GM18508 (cell line): ENCODE results near the gene HCN3.
"Not testable (repeated sequence)": the region's sequence is repeated elsewhere in the genome, so short reads cannot be mapped to it uniquely, and the experiment has no call there.

Source experiments
- ATAC-seq: cut with Tn5 transposase; IDR thresholded peaks from one replicate; pipeline ENCODE4 v1.9.1; 2021; ENCODE audit warnings: moderate number of reproducible peaks; ENCODE audit not compliant: insufficient read depth, unreplicated experiment

The HCN3 gene

DNA sequence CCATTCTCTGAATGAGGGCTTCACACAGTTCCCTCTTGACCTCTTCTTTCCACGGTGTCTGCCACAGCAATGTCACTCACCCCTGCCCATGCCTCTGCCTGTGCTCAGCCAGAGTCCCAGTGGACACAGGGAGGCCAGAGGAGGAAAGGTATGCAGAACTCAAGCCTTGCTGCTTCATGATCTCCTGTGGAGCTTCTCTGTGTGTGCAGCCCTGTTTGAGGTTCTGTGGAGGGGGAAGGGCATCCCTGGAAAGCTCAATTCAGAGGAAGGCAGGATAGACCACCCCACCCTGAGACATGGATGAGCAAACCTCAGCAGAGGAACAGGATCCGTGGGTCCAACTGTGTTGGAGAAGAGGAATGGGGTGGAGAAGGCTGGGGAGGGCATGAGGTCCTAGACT lies 2.0 kb downstream of the HCN3 start:
- ATAC-seq, result no peak

GRCh38 chr1:155282488-155283091 lies 5.3 kb downstream of the HCN3 start:
- no peak for ATAC-seq

DNA sequence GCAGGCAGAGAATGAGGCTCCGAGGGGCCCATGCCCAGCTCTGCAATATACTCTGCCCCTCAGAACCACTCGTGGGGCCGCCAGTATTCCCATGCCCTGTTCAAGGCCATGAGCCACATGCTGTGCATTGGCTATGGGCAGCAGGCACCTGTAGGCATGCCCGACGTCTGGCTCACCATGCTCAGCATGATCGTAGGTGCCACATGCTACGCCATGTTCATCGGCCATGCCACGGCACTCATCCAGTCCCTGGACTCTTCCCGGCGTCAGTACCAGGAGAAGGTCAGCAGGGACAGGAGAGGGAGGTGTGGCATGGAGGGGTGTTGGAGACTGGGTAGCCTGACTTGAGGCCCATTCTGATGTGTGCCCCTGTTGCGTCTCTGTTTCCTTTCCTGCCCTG lies 7.2 kb downstream of the HCN3 start:
- no peak for ATAC-seq

DNA sequence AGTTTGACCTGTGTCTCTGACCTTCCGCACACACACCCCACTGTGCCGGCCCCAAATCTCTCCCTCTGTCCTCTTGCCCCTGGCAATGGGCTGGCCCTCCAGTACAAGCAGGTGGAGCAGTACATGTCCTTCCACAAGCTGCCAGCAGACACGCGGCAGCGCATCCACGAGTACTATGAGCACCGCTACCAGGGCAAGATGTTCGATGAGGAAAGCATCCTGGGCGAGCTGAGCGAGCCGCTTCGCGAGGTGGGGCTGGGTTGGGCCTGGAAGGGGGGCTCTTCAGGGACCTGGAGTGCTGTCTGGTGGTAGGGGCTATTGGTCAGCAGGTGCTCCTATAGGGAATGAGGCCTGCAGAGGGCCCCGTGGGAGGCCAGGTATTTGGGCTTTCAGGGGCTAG lies 7.8 kb downstream of the HCN3 start:
- no peak for ATAC-seq

- no peak for ATAC-seq
Measured at GRCh38 chr1:155285631-155286044, 8.4 kb downstream of the HCN3 start.

DNA sequence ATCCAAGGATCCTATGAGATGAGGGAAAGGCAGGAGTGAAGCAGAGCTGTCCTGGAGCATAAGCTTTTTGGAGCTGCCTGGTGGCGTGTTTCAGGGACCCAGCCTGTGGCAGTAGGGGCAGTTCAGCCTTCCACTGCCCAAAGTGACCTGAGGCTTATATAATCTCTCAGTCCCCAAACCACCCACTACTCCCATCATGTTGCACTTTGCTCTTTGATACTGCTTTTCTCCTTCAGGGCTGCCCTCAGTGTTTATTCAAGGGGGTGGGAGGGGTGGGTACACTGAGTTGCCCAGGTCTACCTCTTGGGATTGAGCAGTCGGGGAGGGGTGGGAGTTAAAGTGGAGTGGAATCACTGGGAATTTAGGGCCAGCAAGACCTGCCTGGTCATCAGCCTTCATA lies 9.3 kb downstream of the HCN3 start:
- no peak for ATAC-seq

- no peak for ATAC-seq
Measured at GRCh38 chr1:155287987-155288543, 10.8 kb downstream of the HCN3 start.

- ATAC-seq, result not testable (repeated sequence)
Measured at GRCh38 chr1:155291006-155291405, 13.7 kb downstream of the HCN3 start.

DNA sequence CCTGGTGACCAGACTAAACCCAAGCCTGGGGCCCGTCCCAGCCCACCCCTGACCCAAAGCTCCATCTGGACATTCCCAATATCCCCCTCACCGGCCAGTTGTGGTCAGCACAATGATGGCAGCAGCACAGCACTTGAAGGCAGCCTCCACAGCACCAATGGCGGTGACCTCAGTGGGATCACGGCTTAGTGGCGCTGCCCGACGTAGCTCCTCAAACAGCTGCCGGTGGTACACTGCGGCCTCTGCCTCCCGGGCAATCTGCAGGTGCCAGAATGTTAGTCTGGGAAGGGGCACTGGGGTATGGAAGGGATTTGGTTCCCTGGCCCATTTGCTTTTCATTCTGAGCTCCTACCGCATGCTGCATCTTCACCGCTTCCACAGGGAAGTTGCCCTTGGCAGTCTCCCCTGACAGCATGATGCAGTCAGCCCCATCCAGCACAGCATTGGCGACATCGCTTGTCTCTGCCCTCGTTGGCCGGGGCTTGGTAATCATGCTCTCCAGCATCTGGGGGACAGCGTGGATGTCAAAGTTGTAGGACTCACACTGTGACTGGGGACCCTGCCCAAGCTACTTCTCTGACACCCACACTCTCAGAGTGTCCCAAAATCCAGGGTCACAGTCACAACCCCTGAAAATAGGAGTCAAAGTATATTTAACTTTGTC lies 16.0 kb downstream of the HCN3 start:
- ATAC-seq, result no peak

DNA sequence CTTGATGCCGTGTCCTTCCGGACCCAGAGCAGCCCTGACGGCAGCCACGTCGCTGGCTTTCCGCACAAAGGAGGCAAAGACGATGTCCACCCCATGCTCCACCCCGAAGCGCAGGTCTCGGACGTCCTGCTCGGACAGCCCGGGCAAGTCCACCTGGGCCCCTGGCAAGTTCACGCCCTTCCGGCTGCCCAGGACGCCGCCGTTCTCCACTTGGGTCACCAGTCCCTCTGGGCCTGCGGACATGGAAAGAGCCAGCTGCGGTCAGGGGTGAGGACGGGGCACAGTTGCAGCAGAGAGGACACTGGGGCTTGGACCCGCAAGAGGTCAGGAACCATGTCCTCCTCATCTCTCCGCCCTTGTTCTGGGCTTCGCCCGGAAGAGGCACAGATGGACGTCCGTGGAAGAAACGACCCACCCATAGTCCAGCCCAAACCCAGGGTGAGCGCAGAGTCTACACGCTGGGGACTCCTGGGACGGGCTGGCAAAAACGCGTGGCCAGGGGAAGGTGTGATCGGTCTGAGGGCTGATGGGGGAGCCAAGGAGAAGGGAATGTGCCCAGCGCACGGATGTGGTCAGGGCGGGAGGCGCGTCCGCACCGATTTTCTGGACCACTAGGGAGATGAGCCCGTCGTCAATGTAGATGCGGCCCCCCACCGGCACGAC lies 17.4 kb downstream of the HCN3 start:
- ATAC-seq, result no peak

- no peak for ATAC-seq
Measured at GRCh38 chr1:155295183-155295941, 18.1 kb downstream of the HCN3 start.

- ATAC-seq, result no peak
Measured at GRCh38 chr1:155295942-155296267, 18.6 kb downstream of the HCN3 start.

DNA sequence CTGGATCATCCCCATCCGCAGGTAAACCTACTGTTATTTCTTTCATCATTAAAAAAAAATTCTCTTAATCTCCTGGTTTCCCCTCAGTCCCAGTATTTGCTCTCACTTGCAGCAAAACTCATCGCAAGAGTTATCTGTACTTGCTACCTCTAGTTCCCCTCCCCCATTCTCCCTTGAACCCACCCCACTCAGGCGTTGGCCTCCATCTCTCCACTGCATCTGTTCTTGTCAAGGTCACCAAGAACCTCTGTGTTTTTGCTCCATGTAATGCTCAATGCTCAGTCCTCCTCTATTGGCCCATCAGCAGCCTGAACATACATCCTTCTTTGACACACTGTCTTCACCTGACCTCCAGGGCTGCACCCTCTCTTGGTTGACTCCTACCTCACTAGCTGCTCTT lies 19.4 kb downstream of the HCN3 start:
- ATAC-seq, result no peak

GRCh38 chr1:155297384-155297783 lies 20.1 kb downstream of the HCN3 start:
- no peak for ATAC-seq

DNA sequence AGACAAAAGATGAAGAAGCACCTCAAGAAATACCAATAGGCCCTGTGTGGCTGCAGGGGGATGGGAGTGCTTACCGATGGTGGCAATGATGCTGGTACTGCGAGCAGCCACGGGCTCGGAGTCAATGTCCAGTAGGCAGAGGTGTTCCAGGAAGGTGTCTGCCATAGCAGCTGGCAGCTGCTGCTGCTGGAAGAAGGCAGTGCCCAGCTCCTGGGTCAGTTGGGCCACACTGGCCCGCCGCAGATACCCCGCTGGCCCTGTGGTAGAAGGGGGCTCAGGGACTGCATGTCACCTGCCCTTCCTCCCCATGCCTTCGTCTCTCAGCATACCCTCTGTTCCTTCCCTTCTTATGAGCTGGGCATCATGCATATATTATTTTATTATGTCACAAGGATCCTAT lies 22.8 kb downstream of the HCN3 start:
- ATAC-seq, result no peak

DNA sequence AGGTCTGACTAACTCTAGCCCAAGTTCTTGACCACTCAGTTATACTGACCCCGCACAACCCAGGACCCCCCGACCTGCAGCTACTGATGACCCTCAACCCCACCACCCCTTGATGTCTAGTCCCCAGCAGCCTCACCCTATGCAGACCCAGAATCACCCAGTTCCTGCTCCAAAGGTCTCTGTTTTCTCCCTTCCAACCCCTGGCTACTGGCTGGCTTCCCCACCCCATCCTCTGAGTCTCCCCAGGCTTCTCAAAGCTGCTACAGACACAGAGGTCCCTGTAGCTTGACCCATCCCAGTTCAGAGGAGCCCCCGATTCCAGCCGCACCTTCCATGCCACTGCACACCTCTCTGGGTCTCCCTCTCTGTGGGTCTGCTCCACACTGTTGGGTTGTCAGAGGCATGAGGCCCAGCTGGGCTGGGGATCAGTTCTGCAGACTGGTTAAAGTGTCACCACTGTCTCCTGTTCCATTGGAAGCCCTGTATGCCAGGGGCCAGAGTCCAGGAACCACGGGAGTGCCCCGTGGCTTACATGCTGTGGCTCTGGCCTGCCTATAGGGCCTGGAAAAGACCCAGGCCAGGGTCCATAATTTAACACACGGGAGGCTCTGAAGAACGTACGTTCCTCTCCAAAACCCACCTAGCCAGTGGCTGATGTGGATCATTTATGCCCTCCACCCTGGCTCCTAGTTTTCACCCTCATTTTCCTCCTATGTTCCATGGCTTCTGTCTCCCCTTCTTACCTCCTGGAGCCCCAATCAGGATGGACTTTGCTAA lies 23.5 kb downstream of the HCN3 start:
- no peak for ATAC-seq

DNA sequence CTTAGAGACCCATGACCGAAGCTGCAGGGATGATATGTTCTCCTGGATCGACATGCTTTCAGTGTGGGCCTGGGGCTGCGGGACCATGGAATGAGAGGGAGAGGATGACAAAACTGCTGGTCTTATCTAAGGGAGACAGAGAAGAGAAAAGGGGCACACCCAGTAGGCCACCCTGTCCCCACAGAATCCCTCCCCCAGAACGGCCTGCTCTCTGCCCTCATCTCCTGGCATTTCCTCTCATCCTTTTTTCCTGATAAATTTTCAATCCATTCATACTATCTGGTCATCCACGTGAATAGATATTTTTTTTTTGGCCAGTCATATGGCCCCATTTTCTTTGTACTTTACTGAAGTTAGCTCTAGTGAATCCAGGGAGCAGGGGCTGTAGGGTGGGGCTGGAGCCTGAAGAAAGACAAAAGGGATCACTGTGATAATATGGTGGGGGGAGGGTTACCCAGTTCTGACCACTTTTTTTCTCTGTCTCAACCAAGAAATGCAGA lies 24.1 kb downstream of the HCN3 start, which contains the start of gene PKLR:
TSS of gene PKLR (minus strand) at position 97 of the 500 bp plus-strand sequence. CDS start at position 54, 43 bp downstream.
- ATAC-seq, result no peak

DNA sequence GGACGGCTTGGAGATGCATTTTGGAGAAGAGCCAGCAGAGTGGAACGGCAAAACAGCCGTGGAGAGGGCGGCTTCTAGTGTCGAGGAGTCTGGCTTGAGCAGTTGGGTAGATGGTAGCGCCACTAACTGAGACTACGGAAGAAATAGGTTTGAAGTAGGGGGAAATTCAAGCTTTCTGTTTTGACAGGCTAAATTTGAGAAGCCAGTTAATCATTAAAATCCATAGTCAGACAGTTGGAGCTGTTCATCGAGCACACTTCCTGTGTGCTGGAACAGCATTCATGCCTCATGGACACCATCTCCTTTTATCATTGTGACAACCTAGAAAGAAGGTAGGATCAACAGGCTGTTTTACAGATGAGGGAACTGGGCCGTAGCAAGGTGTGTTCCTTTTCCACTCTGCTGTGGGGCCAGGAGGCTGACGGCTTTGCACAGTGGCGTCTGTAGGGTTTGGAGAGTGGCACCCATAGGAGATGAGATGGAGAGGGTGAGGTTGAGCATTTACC lies 27.3 kb downstream of the HCN3 start:
- no peak for ATAC-seq

DNA sequence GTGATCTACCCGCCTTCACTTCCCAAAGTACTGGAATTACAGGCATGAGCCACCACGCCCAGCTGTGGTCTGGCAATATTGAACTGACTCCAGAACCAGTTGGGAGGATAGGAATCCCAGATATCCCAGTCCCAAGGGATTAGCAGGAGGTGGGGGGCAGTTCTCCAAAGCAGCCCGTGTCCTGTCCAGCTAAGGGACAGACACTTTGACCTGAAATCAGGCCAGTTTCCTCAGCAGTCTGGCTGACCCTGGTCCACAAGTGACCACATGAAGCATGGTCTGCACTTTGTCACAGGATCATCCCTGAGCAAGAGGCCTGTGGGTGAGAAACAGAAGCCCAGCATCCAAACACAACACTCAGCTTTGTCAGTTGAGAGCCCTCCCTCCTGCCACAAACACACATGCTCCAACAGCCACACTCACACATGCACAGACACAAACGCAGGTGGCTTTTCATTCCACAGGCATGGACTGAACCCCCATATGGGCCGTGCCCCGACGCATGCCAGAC lies 28.7 kb downstream of the HCN3 start:
- no peak for ATAC-seq
